Stimulated activated CD4-positive, alpha-beta T cell treated with anti-CD3 and anti-CD28 coated beads, Interleukin-1b, Interleukin-23, amount 100 ng/mL, for 1 hour (primary cell): ENCODE measurements around the gene SAV1.

ENCODE experiments used
- DNase-seq, 2 donors: peaks; one replicate each; pipeline ENCODE4 v3.0.0-alpha.2; 2020; ENCODE audit warnings: low read depth in 2 of 2

Gene SAV1

DNA sequence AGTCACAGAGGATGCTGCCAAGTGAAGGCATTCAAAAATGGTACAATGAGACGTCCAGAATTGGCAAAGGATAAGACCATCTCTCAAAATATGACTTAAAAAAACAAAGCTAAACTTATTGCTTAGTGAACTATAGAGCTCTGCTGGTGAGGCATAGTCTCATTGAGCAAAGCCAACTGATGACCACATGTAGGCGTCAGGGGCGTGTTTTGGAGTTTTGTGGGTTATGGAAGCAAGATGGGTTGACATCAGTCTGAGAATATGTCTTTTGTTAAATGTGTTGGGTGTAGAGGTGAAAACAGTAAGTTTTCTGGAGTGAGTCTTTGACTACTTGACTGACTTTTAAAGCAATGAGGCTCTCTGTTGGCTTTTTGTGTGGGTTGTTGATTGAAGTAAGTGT, 60.9 kb downstream of the SAV1 start:
- no peak for DNase-seq

DNA sequence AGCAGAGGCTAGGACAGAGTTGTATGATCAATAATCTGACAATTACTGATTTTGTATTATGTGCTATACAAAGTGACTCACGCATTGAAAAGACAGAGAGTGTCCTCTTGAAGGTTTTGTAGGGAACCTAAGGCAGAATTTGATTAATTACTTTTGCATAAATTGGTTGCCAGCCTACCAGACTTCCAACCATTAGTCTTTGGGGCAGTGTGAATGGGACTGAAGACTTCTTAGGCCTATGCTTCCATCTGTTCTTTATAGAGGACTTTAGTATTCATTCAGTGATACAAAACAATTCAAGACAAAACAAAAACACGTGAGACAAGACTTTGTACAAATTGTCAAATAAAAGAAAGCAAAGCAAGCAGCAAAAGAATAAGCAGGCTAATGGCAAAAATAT, 61.6 kb downstream of the SAV1 start:
- no peak for DNase-seq

DNA sequence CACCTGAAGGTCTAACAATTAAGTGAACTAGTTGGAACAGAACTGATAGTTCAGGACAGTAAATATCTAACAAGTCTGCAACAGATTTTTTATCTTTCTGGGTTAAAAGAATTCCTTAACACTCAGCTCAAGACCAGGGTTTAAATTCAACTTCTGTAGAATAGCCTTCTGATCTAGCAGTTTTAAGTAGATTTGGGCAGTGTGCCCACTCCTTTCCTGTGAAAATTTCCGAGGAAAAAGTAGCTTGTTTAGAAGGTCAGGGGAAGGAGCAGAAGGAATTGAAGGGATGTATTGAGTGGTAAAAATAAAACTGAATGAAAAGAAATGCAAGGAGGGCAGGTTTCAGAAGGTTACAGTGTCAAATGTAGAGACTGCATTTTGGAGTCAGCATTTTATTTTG, 62.3 kb downstream of the SAV1 start:
- DNase-seq: no peak

DNA sequence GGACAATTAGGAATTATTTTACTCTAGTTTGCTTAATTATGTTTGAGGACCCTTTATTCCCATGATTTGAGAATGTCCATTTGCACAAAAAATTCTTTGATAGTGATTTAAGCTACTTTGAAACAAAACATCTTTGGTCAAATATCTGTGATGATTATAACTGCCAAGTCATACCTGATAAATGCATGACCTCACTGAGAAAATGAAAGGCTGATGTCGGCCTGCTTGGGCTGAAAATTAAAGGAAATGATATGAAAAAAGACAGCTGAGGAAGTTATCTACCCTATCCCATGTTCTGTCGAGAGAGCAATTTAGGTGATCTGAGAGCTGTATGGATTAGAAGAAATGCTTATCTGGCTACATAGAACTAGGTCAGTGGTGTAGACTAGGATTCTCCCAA, 64.5 kb downstream of the SAV1 start:
- no peak for DNase-seq

DNA sequence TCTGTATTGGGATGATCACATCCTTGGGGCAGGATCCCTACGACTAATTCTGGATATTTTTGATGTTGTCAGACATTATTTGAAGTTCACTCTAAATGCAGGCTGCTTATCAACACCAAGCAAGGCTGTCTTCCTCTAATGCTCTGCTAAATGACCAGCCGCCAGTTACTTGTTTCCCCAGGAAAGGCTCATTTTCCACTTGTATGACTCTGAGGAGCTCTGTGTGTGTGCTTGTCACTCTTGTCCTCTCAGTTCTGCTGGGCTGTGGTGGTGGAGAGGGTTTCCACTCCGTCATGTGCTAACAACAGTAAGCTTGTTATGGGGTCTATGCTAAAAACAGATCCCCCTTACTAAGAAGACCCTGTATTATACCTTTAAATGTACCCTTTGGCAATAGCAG, 66.1 kb downstream of the SAV1 start:
- DNase-seq: no peak

DNA sequence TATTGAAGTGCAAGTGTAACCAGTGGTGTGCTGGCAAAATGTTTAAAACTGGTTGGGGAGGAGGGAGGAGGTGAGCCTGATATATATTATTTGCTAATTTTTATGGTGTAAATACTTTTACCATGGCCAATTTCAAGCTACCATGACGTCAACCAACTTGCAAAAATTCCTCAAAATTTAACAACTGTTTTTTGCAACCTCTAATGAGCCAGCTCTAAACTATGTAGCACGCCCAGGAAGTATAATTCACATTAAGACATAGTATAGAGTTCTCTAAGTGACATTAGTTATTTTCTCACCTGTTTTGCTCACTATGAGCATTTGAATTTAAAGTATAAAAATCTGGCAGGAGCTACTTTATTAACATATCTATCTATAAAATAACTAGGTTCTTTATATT, 66.7 kb downstream of the SAV1 start:
- no peak for DNase-seq

DNA sequence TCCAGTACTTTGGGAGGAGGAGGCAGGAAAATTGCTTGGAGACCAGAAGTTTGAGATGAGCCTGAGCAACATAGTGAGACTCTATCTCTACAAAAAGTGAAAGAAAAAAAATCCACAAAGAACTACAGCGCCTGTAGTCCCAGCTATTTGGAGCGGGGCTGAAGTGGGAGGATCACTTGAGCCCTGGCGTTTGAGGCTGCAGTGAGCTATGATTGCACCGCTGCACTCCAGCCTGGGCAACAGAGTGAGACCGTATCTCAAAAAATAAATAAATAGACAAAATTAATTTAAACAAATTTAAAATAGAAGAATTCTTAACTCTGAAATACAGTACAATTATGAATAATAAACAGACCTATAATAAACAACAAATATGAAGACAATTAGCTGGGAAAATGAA, 67.3 kb downstream of the SAV1 start:
- DNase-seq: no peak

DNA sequence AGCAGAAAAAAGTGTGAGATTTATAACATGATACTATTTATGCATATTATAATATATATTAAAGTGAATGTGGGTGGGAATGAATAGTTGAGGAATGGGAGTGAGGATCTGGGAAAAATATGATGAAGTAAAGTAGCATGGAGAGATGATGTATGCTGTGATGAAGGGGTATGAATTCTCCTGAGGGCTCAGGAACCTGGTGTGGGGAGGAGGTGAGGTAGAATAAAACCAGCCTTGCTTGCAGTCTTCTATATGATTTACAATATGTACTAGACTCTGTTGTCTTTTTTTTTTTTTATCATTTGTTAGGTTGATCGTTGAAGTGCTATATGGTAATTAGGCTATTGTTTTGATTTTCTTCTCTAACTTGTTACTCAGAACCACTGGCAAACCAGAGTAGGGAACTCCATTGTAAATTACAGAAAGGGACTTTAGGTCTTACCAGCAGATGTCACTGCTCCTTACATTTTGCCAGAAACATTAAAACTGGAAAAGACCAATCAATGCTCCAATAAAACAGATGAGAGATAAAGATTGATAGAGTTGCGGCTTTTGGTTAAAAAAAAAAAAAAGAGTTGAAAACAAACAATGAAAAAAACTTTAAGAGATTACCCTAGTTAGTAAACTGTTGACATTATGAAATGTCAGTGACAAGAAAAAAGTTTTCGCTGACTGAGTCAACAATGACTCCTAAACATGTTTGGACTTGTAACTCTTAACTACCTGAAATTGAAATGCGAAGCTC, 68.2 kb downstream of the SAV1 start:
- DNase-seq: no peak

DNA sequence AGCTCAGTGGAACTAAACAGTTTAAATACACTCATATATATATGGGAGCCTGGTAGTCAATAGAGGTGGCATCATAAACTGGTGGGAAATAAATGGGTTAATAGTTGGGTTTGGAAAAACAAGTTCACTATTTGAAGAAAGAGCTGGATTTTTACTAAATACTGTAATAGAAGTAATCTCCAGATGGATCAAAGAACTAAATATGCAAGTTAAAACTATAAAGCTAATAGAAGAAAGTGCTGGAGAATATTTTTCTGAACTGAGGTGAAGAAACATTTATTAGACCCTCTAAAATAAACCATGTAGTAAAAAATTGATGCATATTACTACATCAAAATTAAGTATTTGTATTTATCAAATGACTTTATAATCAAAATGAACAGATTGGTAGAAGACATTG, 69.3 kb downstream of the SAV1 start:
- DNase-seq: no peak

DNA sequence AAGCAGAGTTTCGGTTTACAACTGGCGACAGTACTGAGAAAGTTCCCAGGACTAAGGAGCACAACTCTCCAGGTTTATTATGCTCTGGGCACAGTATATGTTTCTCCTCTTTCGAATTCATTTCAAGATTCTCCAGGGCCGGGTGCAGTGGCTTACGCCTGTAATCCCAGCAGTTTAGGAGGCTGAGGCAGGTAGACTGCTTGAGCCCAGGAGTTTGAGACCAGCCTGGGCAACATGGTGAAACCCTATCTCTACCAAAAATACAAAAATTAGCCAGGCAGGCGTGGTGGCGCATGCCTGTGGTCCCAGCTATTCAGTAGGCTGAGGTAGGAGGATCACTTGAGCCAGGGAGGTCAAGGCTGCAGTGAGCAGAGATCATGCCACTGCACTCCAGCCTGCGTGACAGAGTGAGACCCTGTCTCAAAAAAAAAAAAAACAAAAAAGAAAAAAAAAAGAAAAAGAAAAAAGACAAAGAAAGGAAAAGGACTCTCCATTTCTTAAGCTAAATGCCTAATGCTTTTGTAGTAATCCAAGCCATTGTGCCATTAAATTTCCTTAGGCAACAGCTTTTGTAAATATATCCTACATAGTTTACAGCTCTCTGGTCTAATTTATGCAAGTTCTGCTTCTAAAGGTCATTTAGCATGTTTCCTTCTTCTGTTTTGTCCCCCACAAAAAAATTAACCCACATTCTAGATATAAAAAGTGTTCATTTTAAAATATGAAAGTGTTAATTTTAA, 73.4 kb downstream of the SAV1 start:
- no peak for DNase-seq

DNA sequence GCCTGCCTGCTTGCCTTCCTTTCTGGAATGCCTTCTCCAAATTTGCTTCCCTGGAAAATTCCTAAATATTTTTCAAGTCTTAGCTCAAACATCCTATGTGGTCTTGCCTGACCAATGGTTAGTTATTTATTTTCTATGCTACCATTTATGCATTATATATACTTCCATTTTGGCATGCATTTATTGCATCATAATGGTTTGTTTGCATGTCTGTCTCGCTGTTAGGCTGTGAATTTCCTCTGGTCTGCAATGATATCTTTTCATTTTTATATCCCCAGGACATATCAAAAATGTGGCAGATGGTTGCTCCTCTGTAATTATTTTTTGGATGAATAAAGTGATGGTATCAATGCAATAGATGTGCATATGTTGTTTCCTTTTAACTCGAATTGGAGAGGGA, 77.6 kb downstream of the SAV1 start:
- no peak for DNase-seq
